OCI-LY7 (cell line): ENCODE measurements around the gene STK32C. TPM values are rescaled to one million over a fixed set of nuclear protein-coding genes. Genes with fewer than 3 reads are reported as not detected.

Source experiments
- BruUV-seq: library from RNA; stranded (reverse); fragments of 400-500 nt; replicated peaks from 2 replicates; lab custom pipeline; 2021; lab: Mats Ljungman, UMichigan
- CTCF ChIA-PET: fragments of 300-600 bp; sonication (Branson Sonifier 250); formaldehyde crosslinking; loops from one replicate; lab custom pipeline; 2022; ENCODE audit warnings: antibody characterized with exemption; ENCODE audit not compliant: unreplicated experiment; lab: Charles Lee
- POLR2A ChIA-PET: fragments of 300-600 bp; sonication (Branson Sonifier 250); formaldehyde crosslinking; loops from one replicate; lab custom pipeline; 2022; ENCODE audit warnings: antibody characterized with exemption; lab: Charles Lee
- DNase-seq: peaks from one replicate; pipeline ENCODE4 v3.0.0-alpha.2; 2015; ENCODE audit warnings: low spot score
- H2AFZ ChIP-seq: fragments of 200-600 bp; sonication (generic), shearing (Covaris generic); 2 replicates; pipeline ENCODE4 v1.6.1; 2014; ENCODE audit warnings: mild to moderate bottlenecking, antibody characterized with exemption, low read length, moderate library complexity
- H3K27ac ChIP-seq: fragments of 200-600 bp; sonication (generic); 2 replicates; pipeline ENCODE4 v1.5.1; 2014; ENCODE audit warnings: mixed run types, low read depth, mild to moderate bottlenecking, moderate library complexity, low read length, inconsistent platforms; ENCODE audit not compliant: poor library complexity, severe bottlenecking
- H3K36me3 ChIP-seq: fragments of 200-600 bp; sonication (generic); 2 replicates; pipeline ENCODE4 v1.6.1; 2014; ENCODE audit warnings: mild to moderate bottlenecking, antibody characterized with exemption, low read length, moderate library complexity, mixed read lengths; ENCODE audit not compliant: insufficient read depth
- H3K4me1 ChIP-seq: fragments of 200-600 bp; sonication (generic); 2 replicates; pipeline ENCODE4 v1.5.1; 2014; ENCODE audit warnings: mild to moderate bottlenecking, low read length; ENCODE audit not compliant: insufficient read depth, poor library complexity, severe bottlenecking
- H3K4me2 ChIP-seq: fragments of 200-600 bp; sonication (generic); 2 replicates; pipeline ENCODE4 v1.6.1; 2014; ENCODE audit warnings: mild to moderate bottlenecking, low read length
- H3K4me3 ChIP-seq: fragments of 200-600 bp; sonication (generic); 2 replicates; pipeline ENCODE4 v1.5.1; 2014; ENCODE audit warnings: mild to moderate bottlenecking, low read depth, low read length; ENCODE audit not compliant: poor library complexity, severe bottlenecking
- H3K79me2 ChIP-seq: fragments of 200-600 bp; sonication (generic); 2 replicates; pipeline ENCODE4 v1.6.1; 2016; ENCODE audit warnings: low read depth, mild to moderate bottlenecking, low read length, moderate library complexity, mixed read lengths; ENCODE audit not compliant: insufficient read depth
- H3K9me2 ChIP-seq: fragments of 200-600 bp; sonication (generic); 2 replicates; pipeline ENCODE4 v1.6.1; 2016; ENCODE audit warnings: mild to moderate bottlenecking, low read length, mixed read lengths; ENCODE audit not compliant: insufficient read depth
- H3K9me3 ChIP-seq: fragments of 200-600 bp; sonication (generic); 2 replicates; pipeline ENCODE4 v1.6.1; 2014; ENCODE audit warnings: mild to moderate bottlenecking, mixed run types, low read length, mixed read lengths
- H4K20me1 ChIP-seq: fragments of 200-600 bp; sonication (generic); 2 replicates; pipeline ENCODE4 v1.6.1; 2014; ENCODE audit warnings: mild to moderate bottlenecking, antibody characterized with exemption, low read length, moderate library complexity, mixed read lengths; ENCODE audit not compliant: insufficient read depth
- EZH2phosphoT487 ChIP-seq: fragments of 200-600 bp; sonication (generic); IDR thresholded peaks from 2 replicates; pipeline ENCODE4 v1.6.1; 2018; ENCODE audit warnings: low read depth, borderline replicate concordance, mild to moderate bottlenecking, mixed run types, antibody characterized with exemption, low read length, moderate library complexity, mixed read lengths
- intact Hi-C: fragments of 100-400 bp; cut with micrococcal nuclease; formaldehyde crosslinking; loops from one replicate; pipeline ENCODE4 v1.10.0; 2022; ENCODE audit not compliant: unreplicated experiment
- total RNA-seq, 2 experiments: library from RNA; depleted of rRNA in 1 of 2; stranded (reverse); fragments of >200 nt in 1 of 2; shearing (Covaris generic) in 1 of 2; gene quantifications; 2 replicates each; pipeline ENCODE4 v1.2.3, GENCODE V29; 2014 to 2022
- TF ChIP-seq, protein P1 (sequence below): fragments of 200-600 bp; sonication (generic); conservative IDR thresholded peaks from 2 replicates; pipeline ENCODE4 v1.5.1; 2014; ENCODE audit warnings: mild to moderate bottlenecking, antibody characterized with exemption, low read length, moderate library complexity, mixed read lengths

The STK32C gene
- total RNA-seq, 2 experiments from 2014 or later = 13.1 to 30.4 TPM

GRCh38 chr10:132276706-132277105, 31.0 kb downstream of the STK32C start:
- no peak overlapping the region for H3K27ac ChIP-seq
- no peak overlapping the region for H3K4me3 ChIP-seq
- no peaks in the 10 kb centered on the region for H3K9me3 ChIP-seq
- no peak overlapping the region for H2AFZ ChIP-seq
- BruUV-seq = no TSS peak
- ChIA-PET CTCF (no interaction called here), POLR2A (no interaction called here)
- H3K79me2 ChIP-seq = no peaks in the 10 kb centered on the region
- intact Hi-C loops = no loop called here
- H3K4me2 ChIP-seq = no peak overlapping the region
- H3K36me3 ChIP-seq = no peaks in the 10 kb centered on the region
- no peak for TF ChIP-seq EZH2phosphoT487
- TF ChIP-seq, protein P1, sequence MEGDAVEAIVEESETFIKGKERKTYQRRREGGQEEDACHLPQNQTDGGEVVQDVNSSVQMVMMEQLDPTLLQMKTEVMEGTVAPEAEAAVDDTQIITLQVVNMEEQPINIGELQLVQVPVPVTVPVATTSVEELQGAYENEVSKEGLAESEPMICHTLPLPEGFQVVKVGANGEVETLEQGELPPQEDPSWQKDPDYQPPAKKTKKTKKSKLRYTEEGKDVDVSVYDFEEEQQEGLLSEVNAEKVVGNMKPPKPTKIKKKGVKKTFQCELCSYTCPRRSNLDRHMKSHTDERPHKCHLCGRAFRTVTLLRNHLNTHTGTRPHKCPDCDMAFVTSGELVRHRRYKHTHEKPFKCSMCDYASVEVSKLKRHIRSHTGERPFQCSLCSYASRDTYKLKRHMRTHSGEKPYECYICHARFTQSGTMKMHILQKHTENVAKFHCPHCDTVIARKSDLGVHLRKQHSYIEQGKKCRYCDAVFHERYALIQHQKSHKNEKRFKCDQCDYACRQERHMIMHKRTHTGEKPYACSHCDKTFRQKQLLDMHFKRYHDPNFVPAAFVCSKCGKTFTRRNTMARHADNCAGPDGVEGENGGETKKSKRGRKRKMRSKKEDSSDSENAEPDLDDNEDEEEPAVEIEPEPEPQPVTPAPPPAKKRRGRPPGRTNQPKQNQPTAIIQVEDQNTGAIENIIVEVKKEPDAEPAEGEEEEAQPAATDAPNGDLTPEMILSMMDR = no peak
- no peak for DNase-seq
- no peaks in the 10 kb centered on the region for H4K20me1 ChIP-seq
- no peaks in the 10 kb centered on the region for H3K4me1 ChIP-seq
- H3K9me2 ChIP-seq = no peaks in the 10 kb centered on the region

GRCh38 chr10:132276179-132276675, 31.5 kb downstream of the STK32C start:
- no peak for DNase-seq
- no peak for TF ChIP-seq EZH2phosphoT487
- TF ChIP-seq, protein P1 = no peak
- no peak overlapping the region for H2AFZ ChIP-seq
- no peaks in the 10 kb centered on the region for H4K20me1 ChIP-seq
- H3K36me3 ChIP-seq = no peaks in the 10 kb centered on the region
- POLR2A ChIA-PET = no interaction called here
- no TSS peak for BruUV-seq
- intact Hi-C loops = no loop called here
- H3K4me2 ChIP-seq = no peak overlapping the region
- H3K9me3 ChIP-seq = no peaks in the 10 kb centered on the region
- no peaks in the 10 kb centered on the region for H3K9me2 ChIP-seq
- CTCF ChIA-PET = no interaction called here
- no peaks in the 10 kb centered on the region for H3K4me1 ChIP-seq
- no peaks in the 10 kb centered on the region for H3K79me2 ChIP-seq
- H3K27ac ChIP-seq = no peak overlapping the region
- no peak overlapping the region for H3K4me3 ChIP-seq

GRCh38 chr10:132275426-132276178, 32.1 kb downstream of the STK32C start:
- BruUV-seq = no TSS peak
- H3K4me3 ChIP-seq = no peak overlapping the region
- no peak for DNase-seq
- intact Hi-C loops = no loop called here
- CTCF ChIA-PET = no interaction called here
- POLR2A ChIA-PET = no interaction called here
- H4K20me1 ChIP-seq = no peaks in the 10 kb centered on the region
- H3K27ac ChIP-seq = no peak overlapping the region
- H2AFZ ChIP-seq = no peak overlapping the region
- no peaks in the 10 kb centered on the region for H3K79me2 ChIP-seq
- H3K4me1 ChIP-seq = no peaks in the 10 kb centered on the region
- TF ChIP-seq, protein P1 = 0 out of 2 replicates have a peak, but pooled peaks have one; percentile 19
- TF ChIP-seq EZH2phosphoT487 = no peak
- H3K9me2 ChIP-seq = no peaks in the 10 kb centered on the region
- H3K36me3 ChIP-seq = no peaks in the 10 kb centered on the region
- H3K9me3 ChIP-seq = no peaks in the 10 kb centered on the region
- H3K4me2 ChIP-seq = no peak overlapping the region
